ENCODE data around the gene CFAP92.
"Not testable (repeated sequence)": the region's sequence is repeated elsewhere in the genome, so short reads cannot be mapped to it uniquely, and the experiment has no call there.

Gene CFAP92

DNA sequence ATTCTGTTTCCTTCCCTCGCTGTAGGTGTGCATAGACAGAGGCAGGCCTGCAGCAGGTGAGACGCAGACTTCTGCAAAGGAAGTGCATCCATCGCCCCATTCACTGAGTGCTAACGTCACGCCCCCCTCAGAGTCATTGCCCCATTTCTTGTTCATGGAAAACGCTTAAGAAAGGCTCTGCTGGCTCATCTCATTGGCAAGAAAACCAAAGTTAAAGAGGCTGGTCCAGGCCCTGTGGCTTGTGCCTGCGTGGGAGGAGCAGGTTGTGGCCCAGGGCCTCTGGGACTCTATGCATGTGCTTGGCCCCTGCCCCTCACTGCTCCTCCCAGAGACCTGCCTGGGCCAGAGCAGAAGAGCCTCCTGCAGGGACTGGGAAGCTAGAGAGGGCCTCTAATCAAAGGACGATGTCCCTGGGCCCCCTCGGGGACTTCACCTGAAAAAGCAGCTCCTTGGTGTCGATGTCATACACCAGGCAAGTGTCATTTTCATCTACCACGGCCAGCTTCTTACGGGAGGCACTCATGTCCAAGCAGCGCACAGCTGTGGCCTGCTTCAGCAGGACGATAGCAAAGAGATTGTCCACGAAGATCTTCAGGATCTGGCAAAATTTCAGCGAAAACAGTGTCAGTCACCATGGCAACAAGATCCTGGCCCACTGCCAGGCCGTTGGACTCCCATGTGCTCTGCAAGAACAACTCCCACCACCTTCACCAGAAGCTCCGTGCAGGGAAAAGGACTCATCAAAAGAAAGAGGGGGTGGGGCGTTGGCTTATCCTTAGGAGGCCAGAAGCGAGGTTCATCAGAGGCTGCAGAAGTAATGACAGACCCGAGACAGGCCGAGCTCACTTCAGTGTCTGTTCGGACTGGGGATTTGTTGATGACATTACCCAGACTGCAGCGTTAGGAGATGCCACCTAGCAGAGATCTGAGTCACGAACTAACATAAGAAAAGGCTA, 128.7 kb downstream of the CFAP92 start:
- DNase-seq (ENCODE audit: low spot score): not testable (repeated sequence)

DNA sequence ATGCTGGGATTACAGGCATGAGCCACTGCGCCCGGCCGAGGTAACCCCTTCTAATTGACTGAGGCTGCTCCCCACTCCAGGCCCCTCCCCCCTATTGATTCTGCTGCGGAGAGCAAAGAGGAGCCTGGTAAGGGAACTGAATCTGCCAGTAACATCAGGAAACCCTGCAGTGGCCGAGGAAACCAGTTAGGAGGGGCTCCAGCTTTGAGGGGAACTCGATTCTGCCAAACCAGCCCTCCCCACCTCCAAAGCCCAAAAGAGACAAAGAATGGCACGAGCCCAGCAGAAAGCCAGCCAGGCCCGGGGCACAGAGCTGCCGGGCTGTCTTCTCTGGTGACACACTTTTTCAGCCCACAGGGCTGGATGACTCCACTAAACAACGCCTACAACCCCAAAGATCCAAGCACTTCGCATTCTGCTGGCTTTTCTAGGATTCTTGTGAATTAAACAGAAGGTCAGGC, 129.5 kb downstream of the CFAP92 start:
- DNase-seq (ENCODE audit: low spot score): no peak

DNA sequence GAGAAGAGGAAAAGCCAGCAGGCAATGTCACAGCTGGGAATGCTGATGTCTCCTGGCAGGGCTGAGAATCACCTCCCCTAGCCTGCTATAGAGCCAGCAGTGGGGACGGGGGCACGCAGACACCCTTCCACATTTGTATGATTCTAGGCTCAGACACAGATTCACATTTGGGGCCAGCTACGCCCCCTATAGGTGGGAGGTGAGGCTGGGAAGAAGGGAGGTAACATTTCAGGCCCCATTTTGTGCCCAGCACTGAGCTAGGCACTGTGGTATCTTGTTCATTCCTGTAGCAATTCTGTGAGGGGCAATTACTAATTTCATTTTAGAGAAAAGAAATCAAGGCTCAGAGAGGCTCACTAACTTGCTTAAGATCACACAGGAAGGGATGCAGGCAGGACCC, 130.3 kb downstream of the CFAP92 start:
- no peak for DNase-seq (ENCODE audit: low spot score)

DNA sequence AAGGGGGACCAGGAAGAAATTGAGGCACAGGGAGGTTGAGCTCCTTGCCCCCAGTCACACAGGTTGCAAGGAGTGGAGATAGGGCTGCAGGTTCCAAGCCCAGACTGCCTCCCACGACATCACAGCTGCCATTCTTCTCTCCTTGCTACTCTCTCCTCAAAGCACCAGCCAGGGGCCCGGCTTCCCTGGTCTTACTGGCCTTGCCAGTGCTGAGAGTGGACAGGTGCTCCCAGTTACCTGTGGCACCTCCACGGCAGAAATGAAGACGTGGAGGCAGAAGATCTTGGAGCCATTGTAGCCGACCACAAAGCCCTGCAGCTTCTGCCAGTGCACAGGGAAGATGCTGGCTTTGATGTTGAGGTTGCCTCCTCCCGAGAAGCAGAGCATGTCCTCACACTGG, 132.4 kb downstream of the CFAP92 start:
- DNase-seq (ENCODE audit: low spot score): no peak
